Bone marrow (tissue), 2 donors: ENCODE data around the gene SDCCAG8.

Experiments used
- DNase-seq, 2 donors: peaks; one replicate each; lab custom pipeline; 2025; lab: John Stamatoyannopoulos, UW

SDCCAG8 gene

DNA sequence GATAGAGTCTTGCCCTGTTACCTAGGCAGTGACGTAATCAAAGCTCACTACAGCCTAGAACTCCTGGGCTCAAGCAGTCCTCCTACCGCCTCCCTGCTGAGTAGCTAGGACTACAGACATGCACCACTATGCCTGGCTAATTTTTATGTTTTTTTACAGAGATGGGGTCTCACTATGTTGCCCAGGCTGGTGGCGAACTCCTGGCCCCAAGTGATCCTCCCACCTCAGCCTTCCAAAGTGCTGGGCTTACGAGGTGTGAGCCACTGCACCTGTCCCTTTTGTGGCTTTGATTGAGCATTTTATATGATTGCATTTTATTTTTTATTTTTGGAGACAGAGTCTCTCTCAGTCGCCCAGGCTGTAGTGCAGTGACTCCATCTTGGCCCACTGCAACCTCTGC lies 25.8 kb downstream of the SDCCAG8 start:
- no peak for DNase-seq

DNA sequence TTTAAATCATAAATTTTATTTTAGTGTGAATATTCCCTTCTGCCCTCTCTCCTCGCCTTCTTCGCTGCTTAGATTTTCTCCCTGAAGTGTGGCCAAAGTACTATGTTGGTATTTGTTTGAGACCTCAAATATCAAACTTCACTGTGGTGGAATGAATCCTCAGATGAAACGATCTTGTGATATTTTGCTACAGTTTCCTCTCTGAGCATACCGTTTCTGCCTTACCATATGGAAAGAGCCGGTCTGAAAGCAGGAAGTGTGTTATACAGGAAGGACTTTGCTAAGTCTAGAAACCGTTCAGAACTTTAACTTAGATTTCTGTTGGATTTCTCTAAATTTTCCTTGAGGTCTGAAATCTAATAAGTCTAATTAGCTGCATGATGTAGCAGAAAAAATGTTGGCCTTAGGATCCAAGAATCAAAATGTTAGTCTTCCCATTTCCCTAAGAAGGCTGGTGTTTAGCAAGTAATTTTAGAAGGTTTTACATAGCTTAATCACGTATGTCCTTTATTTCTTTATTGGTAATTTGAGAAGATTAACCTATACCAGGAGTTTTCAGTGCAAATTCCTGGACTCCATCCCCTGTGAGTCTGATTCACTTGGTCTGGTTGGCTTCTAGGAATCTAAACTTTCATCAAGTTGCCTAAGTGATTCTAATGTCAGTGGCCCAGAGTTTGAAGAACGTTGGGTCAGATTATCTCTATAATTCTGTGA lies 30.7 kb downstream of the SDCCAG8 start:
- DNase-seq, result no peak

DNA sequence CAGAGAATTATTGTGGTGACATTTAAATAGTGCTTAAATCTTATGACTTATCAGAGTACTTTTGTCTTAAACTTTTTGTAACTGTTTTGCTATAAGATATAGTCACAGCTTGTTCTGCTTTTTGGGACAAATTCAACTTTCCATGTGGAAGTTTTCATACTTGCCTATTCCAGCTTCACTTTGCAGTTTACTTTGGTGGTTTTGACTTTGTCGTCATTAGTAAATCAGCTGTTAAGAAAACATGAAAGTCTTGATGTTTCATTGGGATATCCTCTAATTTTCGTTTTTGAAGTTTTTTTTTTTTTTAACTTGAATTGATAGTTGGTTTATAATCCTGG lies 31.3 kb downstream of the SDCCAG8 start:
- no peak for DNase-seq

DNA sequence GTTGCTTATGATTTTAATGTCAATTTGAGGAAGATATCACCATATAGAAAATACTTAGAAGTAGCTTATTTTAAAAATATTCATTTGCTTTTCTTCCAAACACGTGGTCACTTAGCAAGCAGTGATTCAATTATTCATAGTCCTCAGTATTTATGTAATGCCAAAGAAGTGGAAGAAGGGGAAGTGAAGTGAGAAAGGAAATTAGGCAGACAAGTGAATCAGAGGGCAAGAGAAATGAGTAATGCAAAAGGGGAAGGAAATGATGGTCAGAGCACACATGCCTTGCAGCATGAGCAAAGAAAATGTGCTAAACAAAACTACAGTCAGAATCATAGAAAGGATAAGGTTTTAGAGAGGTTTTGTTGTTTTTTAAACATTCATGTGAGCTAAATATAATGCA lies 31.8 kb downstream of the SDCCAG8 start:
- DNase-seq, result peak in 1 of 2 donors; percentile 98

DNA sequence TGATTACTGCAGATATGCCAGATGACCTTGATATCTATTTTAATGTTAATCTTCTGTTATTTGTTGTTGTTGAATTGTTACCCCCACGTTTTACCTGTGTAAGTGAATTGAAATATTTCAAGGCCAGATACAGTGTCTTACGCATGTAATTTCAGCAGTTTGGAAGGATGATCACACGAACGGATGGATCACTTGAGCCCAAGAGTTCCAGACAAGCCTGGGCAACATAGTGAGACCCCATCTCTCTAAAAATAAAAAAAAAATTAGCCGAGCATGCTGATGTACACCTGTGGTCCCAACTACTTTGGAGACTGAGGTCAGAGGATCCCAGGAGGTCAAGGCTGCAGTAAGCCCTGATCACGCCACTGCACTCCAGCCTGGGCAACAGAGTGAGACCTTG lies 32.2 kb downstream of the SDCCAG8 start:
- no peak for DNase-seq

DNA sequence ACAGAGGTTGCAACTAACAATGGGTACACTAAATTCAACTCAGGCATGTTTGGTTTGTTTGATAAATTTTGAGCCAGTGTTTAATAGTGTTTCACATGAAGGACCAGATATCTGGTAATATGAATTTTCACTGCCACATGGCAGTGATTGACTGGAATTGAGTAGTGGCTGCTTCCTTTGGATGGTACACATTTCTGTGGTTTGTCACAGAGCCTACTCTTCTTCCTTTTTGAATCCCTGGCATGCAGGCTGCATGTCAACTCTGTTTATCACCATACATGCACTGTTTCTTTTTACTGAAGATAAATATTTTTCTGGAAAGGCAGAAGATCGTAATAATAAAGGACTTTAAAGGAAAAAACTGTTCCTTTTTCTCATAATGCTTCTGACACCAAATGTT lies 35.5 kb downstream of the SDCCAG8 start:
- DNase-seq, result peak in 1 of 2 donors; percentile 15

DNA sequence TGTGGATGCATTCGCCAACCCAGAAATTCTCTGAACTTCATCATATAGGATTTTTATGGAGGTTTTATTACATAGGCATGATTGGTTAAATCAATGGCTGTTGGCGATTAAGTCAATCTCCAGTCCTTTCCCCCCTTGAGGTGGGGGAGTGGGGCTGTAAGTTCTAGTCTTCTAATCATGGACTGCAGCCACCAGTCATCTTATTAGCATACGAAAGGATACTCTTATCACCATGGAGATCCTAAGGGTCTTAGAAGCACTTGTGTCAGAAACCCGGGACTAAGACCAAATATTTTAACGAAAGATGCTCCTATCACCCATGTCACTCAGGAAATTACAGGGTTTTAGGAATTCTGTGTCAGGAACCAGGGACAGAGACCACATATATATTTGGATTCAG lies 36.3 kb downstream of the SDCCAG8 start:
- no peak for DNase-seq

DNA sequence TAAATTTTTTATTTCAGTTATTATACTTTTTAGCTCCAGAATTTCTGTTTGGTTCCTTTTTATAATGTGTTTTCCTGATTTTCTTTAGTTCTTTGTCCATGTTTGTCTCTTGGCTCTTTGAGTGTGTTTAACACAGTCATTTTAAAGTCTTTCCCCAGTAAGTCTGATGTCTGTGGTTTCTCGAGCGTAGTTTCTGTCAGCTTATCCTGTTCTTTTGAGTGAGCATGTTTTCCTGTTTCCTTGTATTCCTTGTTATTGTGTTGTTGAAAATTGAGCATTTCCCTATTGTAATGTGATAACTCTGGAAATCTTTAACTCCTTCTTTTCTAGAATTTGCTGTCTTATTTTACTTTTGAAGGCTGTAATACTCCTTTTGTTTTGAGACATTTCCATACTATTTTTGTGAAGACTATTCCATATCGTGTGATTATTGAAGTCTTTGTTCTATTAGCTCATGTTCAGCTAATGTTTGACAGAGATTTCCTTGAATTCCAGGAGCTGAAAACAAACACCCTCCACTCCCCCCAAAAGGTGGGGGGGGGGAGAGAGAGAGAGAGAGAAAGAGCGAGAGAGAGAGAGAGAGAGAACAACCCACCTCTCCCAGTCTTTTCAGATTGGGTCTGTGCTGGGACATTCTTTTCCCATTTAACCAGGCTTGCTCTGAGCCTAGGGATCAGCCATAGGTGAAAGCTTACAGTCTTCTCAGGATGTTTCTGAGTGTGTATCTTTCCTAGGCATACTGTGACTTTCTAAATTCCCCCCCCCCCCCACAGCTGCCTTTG lies 38.3 kb downstream of the SDCCAG8 start:
- DNase-seq, result no peak

DNA sequence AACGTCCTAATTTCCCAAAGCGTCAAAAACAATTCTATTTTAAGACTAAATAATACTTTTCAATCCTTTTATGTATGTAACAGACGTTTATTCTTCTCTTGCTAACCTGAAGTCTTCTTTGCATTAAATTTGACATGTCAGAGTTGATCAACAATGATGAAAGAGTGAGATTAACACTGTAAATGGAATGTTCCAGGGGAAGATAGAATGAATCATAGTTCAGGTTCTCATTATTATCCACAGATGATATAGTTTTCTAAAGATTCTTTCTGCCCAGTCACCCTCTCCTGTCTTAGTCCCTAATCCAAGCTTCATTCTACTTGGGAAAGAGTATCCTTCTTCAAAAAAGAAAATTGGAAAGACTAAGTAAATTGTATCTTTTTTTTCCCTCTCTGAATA lies 38.9 kb downstream of the SDCCAG8 start:
- no peak for DNase-seq

DNA sequence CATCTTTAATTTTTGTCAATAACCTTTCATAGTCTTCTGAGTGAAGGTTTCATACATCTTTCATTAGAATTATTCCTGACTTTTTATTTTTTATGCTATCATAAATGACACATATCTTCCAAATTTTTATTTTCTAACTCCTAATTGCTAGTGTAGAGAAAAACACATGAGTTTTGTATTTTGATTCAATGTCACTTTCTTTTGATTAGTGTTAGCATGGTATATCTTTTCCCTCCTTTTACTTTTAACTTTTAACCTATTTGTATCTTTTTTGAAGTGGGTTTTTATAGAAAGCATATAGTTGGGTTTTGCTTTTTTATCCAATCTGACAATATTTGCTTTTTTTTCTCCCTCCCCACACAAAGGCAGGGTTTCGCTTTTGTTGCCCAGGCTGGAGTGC lies 43.2 kb downstream of the SDCCAG8 start:
- DNase-seq, result no peak

DNA sequence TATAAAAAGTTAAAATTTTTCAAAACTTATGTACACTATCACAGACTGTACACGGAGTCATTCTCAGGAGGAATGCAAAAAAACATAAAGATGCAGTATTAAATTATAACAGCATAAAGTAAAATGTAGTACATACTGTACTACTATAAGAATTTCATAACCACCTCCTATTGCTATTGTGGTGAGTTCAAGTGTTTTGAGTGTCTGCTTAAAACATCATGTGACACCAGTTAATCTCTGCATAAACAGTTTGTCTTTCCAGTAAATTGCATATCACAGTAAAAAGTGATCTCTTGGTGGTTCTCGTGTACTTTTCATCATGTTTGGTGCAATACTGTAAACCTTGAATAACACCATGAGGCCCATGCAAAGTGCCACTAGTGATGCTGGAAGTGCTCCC lies 45.2 kb downstream of the SDCCAG8 start:
- DNase-seq, result no peak

DNA sequence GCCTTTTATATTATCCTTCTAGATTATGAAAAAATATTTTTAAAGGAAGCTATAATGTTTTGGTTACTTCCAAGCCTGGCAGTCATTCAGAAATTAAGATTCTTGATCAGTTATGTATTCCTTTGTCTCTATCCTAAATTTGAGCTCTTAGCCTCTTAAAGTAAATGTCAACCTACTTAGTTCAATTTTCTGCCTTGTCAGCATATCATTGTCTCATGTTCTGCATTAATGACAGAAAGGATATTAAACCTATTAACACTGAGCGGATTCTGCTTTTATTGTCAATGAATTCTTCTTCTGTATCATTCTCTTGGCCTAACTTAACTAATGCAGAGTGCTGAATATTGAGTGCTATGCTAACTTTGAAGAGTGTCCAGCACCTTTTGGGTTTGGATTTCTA lies 56.0 kb downstream of the SDCCAG8 start:
- no peak for DNase-seq

DNA sequence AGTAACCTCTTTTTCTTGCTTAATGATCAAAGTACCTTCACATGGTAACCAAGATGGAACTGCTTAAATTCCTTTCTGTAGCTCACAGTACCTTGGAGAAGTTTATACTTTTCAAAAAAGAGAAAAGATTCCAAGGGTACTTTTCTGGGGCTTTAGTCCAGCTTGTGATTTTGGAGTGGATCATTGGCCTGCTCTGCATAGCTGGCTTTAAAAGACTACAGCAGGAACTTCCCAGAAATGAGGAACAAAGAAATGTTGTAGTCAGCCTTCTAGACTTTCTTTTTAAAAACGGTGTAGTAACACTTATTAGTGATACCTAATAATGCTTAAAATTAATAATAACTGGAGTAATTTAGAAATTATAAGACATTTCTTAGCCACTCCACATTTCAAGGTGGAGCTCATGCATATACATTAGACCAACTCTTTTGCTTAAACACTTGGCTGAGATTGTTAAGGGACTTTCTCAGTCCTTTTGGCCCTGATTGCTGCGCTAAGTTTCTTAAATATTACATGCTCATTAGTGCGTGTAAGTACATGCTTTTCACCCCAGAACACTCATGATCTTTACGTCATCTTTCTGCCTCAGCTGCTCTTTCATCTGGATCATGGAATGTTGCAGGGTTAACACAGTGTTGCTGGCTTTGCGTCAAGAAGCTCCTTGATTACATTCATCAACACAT lies 57.3 kb downstream of the SDCCAG8 start:
- DNase-seq, result no peak

DNA sequence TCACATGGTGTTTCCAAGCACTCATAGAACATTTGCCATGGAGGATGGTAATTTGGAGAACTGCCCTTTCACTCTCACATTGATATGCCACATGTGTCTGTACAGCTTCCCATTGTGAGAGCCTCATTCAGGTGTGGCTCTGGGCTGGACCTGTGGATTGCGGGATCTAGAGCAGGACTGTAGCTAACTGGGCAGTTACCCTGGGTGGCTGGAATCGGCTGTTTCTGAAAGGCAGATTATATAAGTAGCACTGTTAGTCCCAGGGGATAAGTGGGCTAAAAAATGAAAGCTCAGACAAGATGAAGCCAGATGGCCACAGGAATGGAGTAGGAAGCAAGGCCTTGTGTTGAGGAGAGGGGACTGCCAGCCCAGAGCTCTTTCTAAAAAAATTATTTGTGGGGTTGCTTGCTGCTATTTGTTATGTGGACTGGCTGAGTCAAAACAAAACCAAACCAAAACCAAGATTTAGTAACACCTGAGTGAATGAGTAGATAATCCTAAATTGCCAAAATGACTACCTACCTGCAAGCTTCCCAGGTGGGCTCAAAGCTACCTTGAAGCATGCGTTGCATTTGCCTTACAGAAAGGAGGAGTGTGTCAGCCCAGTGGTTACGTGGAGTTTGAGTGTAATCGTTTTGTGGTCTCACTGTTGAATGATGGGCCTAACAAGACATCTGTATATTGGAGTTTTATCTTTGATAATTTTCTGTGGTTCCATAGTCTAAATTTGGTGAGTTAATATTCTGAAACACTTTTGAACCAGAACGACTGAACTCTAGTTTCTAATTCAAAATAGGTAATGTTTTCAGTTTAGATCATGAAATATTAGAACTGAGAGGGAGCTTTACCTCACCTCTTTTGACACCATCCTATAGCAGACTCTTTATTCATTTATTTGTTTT lies 58.0 kb downstream of the SDCCAG8 start:
- no peak for DNase-seq

DNA sequence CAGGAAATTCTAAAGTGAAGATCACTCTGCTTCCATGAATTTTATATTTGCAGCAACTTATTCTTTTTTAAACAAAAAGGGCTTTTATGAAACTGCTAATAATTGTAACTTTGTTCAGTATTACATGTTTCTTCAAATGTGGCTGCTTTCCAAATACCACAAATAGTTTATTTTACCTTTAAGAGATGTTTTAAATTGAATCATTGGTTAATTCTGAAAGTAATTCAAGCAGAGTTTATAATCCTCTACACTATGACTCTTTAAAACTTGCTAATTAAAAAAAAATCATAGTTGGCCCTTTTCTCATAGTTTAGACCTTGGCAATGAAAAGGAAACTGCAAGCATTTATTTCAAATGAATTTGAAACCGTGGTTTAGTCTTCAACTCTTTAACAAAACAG lies 59.6 kb downstream of the SDCCAG8 start:
- DNase-seq, result no peak

DNA sequence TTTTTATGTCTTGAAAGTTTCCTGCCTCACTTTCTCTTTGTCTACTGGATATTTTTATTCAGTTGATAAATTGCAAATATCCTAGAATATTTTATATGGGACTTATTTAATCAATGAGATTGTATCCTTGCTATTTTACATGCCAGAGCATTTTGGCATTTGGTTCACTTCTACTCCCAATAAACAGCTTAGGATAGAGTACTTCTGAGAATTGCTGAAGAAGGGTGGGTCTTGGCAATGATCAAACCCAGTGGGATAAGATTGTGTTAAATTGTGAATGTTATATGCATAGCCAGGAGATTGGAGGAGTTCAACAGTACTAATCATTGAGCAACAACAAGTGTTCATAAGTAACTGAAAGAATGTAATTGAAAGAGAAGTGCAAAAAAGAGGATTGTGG lies 60.1 kb downstream of the SDCCAG8 start:
- DNase-seq, result no peak

DNA sequence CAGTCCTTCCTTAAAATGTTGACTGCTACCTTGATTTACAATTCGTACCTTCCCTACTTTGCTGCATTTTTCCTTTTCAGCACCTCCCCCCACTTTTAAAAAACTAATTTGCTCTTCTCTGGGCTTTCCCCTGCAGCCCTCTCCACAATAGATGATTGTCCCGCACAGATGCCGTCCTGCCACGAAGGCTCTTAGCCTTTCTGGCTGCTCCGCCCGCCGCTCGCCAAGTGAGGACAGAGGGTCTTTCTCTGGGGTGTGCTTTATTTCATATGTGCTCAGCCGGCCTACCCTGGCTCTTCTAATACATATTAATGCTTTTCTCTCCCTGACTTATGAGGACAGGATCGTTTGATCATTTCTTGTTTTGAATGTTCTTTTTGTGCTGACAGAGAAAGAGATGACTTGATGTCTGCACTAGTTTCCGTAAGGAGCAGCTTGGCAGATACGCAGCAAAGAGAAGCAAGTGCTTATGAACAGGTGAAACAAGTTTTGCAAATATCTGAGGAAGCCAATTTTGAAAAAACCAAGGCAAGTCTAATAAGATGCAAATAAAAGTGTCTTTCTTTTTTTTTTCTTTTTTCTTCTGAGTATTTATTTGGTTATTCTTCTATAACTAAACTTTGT lies 60.6 kb downstream of the SDCCAG8 start:
- no peak for DNase-seq

DNA sequence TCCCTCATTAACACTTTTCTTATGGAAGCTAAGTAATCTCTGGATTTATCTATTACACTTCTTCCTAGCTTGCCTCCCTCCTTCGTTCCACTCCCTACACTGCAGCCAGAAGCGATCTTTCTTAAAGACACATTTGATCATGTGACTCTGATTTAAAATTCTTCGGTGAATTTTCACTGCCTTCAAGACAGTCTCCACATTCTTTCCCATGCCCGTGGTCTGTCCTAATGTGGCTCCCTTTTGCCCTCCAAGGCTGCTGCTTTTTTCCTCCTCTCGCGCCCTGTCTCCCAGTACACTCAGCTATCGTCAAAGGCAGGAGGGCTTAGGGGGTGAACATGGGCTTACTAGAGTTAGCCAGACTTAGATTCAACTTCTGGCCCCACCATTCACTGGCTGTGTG lies 64.4 kb downstream of the SDCCAG8 start:
- no peak for DNase-seq

DNA sequence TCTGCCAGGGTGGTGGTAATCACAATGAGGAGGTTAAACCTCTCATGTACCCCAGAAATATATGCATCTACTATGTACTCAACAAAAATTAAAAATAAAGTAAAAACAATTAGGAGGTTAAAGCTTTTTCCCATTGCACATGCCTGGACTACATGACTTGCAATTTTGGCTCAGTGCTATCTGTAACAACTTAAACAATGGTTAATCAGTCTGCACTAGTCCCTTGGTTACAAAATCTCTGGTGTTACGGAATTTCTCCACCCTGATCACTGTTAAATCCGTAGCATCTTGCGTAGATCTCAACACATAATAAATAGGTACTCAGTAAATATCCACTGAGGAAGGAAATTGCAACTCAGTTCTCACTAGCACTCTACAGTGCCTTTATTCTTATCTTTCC lies 66.5 kb downstream of the SDCCAG8 start:
- DNase-seq, result no peak

DNA sequence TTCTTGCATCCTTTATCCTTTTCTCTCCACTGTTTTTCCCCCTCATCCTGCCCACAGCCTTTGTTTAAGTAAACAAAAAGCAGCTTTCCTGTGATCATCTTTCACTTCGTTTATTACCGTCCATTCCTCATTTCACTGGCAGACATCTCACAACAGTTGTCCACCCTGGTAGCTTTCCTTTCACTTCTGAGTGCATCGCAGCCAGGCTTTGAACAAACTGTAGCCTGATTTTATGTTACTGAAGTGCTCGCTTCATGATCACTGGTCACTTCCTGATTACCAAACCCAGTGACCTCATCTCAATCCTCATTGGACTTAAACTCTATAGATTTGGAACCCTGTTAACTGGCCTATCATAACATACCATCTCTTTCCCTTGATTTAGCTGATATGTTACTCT lies 67.7 kb downstream of the SDCCAG8 start:
- DNase-seq, result no peak

DNA sequence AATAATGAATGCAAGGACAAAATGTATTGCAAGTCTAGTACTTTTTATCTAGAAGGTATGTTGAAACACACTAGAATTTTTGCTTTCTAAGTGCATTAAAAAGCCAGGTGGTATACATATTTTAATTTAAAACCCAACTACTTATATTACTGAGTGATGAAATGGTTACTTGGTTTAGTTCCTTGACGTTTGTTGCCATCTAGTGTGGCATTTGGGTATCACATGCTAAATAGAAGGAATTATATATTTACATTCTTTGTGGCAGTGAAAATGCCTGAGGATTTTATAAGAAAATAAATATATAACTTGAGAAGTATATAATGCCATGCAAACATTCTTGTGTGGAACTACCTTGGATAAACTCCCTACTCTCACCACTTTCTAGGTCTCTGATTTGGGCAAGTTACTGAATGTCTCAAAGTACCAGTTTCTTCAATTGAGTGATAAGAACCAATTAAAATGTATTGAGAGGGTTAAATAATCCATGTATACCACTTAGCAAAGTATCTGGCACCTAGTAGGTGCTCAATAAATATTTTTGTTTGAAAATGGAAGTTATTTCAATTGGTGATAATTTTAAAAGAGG lies 69.6 kb downstream of the SDCCAG8 start:
- DNase-seq, result peak in 1 of 2 donors; percentile 50
